GM18861 (cell line): ENCODE measurements around the gene CABLES1.

Experiments used
- ATAC-seq: cut with Tn5 transposase; IDR thresholded peaks from one replicate; pipeline ENCODE4 v1.9.1; 2021; ENCODE audit not compliant: unreplicated experiment

CABLES1 gene

DNA sequence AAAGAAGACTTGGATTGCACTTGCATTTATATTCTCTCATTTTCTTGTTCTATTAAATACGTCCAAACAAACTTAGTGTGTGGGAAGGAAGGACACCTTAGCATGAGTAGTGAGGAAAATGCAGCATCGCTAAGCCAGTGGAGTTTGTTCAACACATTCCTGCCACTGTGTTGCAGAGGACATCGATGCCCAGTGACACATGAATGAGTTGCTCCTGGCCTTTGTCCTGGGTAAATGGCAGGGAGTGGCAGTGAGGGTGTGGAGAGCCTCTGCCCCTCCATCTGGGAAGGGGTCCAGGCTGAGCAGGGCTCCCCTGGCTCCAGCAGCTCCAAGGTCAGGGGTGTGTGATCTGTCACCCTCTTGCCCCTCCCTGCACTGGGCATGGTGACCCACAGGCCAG, 75.9 kb downstream of the CABLES1 start:
- no peak for ATAC-seq

DNA sequence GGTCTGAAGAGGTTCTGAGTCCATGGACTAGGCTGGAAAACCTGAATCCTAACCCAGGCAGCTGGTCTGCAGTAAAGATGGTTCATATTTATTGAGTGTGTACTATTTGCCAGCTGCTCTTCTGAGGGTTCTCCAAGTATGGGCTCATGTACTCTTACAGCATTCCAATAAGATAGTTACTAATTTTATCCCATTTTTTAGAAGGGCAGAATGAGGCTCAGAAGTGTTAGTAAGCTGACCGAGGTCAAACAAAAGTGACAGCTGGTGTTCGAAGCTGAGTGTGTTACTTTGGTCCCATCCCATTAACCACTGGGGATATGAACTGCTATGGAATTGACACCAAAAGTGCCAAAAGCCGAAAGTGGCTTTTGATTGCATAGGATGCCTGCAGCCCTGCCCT, 76.9 kb downstream of the CABLES1 start:
- no peak for ATAC-seq

GRCh38 chr18:23213200-23213599, 77.9 kb downstream of the CABLES1 start:
- ATAC-seq, result no peak

- ATAC-seq, result no peak
Observed at GRCh38 chr18:23217781-23218180, 82.5 kb downstream of the CABLES1 start.

DNA sequence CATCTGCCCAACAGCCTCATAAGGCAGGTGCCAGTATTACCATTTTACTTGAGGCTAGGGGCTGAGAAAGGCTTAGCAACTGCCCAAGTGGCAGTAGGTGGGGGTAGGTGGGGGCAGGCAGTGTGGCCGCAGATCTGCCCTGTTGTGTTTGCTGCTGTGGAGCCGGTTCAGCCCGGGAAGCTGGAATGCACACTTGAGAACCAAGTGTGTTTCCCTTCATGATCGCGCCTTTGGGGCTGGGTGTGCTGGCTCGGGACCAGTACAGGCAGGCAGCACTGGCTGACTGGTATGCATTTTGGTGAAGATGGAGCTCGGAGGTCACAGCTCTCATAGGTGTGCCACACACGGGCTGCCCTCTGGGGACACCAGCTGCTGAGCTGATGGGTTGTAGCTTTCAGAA, 85.1 kb downstream of the CABLES1 start:
- no peak for ATAC-seq

- ATAC-seq, result no peak
Observed at GRCh38 chr18:23223641-23224040, 88.4 kb downstream of the CABLES1 start.

DNA sequence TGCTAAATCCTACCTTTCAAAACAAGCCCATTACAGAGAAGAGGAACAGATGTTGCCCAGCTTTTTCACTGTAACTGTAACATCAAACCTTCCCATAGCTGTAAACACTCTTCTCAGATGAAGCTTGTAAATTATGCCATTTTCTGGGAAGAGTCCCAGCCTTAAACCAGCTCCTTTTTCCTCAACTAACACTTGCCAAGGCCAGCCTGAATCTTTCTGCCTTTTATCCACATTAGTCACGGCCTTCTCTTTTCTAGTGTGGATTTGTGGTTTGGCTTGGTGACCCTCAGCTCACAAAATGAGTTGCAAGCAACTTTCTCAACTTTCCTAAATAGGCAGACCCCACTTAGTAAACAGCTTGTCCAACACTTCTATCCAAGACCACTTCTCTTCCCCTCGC, 90.2 kb downstream of the CABLES1 start:
- ATAC-seq, result no peak

- no peak for ATAC-seq
Observed at GRCh38 chr18:23226391-23226790, 91.1 kb downstream of the CABLES1 start.

DNA sequence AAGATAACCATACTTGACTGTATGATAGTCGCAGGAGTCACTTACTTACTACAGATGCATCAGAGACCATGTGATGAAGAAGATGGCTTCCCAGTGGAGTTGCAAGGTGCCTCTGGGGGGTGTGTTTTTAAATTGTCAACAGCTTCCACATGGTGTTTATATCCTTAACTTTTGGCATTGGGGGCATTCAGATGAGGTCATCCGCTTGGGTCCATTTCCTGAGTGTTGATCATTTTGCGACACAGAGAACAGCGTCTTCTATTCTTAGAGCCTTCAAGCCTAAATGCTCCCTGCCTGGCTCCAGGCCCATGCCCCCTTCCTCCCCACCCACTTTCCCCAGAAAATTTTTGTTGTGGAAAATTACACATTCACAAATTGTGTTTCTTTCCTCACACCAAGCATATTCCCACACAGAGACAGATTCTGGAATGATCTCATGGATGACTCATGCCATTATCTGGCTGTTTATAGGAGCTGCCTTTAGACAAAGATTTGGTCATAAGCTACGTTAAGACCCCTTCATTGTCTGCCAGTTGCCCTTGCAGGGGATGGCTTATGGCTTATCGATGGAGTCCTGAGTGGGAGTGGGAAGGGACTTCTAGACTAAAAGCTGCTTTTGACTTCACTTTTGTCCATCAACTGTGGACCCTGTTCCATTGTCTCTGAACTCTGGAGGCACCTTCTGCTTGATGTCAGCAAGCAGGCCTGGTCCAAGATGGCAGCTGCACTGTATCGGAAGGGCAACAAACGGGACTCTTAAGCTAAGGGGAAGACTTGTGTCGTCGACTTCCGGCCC, 91.8 kb downstream of the CABLES1 start:
- ATAC-seq, result no peak

- ATAC-seq, result no peak
Observed at GRCh38 chr18:23227726-23228070, 92.4 kb downstream of the CABLES1 start.

DNA sequence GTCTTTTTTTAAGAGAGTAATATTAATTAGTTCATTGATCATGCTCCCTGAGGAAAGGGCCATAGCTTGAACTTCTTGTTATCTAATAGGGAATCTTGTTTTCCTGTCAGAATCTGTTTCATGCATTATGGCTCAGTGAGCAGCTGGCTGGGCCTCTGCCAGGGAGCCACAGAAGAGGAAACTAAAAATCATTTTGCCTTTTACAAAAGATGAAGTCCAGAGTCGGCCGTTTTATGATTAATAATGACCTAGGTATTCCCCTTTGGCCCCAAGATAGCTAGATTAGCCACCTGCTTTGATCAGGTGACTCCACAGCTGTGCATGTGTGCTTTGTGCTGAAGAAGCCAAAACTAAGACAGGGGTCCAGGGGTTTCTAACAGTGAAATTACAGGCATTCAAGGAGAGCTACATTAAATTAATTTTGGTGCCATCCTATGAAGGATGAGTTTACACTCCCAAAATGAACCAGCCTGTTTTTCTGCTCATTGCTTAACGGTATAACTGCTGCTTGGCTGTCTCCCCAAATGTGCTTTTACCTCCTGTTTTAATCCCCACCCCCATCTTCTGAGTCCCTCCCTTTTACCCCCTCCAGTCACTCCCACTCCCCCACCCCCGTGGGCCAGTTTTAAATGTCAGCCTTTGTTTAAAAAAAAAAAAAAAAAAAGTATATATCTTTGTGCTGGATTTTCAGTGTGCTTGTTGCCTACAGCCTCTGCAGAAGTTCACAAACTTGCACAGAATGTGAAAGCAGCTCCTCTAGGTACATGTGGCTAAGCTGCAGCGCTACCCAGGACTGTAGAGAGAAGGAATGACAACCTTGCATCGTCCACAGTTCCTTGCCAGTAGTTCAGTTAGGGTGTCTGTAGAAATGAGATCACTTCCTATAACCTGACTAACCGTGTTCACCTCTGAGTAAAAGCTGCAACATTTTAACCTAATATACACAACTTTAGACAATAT, 93.1 kb downstream of the CABLES1 start:
- peak; percentile 30 for ATAC-seq

GRCh38 chr18:23229472-23229871, 94.2 kb downstream of the CABLES1 start:
- no peak for ATAC-seq

DNA sequence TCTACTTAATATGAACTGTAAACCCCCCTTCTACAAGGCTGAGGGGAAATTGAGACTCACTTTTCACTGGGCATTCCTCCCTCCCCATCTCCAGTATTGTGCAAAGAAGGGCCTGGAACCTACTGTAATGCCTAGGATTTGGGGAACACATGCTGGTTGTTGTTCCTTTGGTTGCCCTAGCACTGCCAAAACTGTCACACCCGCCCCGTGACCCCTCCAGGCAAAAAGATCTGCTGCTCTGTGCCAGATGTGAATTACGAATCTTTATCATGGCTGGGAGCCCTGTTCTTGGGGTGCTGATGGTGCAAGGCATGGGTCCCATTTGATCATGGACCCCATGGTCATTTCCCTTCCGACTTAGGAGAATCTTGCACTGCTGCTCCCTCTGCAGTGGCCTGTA, 95.4 kb downstream of the CABLES1 start:
- no peak for ATAC-seq

DNA sequence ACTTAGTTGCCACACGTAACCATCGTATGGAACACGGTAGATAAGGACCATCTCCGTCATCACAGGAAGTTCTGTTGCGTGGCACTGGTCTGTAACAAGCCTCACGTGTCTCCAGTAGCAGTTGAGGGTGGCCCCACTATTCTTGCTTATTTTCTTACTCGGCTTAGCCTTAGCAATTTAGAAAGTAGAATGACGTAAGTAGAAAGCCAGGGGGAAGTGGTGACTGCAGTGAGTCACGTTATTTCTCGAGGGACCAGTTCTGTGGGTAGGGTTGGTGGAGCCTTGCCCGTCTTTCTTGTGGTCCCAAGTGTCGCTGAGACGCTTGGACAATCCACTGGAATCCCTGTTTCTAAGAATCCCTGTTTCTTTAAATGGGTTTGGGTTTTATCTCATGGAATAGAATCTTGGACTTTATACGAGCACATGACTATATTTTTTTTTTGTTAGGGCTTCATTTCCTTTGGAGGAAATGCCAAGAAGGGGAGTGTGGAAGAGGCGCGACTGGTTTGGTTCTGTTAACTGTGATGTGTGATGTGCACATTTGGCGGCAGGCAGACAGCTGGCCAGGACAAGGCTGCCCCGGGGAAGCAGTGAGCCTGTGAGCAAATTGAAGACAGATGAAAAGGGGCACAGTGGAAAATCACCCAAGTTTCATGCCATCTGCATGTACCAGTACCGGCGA, 96.2 kb downstream of the CABLES1 start:
- peak; percentile 83 for ATAC-seq

- no peak for ATAC-seq
Observed at GRCh38 chr18:23232331-23232730, 97.0 kb downstream of the CABLES1 start.

- no peak for ATAC-seq
Observed at GRCh38 chr18:23234619-23235018, 99.3 kb downstream of the CABLES1 start.

- no peak for ATAC-seq
Observed at GRCh38 chr18:23235336-23235735, 100.1 kb downstream of the CABLES1 start.

DNA sequence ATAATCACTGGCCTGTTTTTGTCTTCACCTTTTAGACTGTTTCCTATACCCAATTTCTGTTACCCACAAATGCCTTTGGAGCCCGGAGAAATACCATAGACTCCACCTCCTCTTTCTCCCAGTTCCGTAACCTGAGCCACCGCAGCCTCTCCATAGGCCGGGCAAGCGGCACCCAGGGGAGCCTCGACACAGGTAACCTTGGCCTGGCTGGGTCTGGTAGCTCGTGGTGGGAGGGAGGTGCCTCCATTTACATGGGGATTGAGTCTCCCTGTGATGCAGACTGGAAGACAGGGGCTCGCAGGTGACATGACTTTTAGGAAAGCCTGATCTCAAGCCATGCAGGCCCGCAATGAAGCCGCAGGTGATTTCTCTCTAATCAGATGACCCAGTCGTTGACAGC, 100.6 kb downstream of the CABLES1 start:
- no peak for ATAC-seq

DNA sequence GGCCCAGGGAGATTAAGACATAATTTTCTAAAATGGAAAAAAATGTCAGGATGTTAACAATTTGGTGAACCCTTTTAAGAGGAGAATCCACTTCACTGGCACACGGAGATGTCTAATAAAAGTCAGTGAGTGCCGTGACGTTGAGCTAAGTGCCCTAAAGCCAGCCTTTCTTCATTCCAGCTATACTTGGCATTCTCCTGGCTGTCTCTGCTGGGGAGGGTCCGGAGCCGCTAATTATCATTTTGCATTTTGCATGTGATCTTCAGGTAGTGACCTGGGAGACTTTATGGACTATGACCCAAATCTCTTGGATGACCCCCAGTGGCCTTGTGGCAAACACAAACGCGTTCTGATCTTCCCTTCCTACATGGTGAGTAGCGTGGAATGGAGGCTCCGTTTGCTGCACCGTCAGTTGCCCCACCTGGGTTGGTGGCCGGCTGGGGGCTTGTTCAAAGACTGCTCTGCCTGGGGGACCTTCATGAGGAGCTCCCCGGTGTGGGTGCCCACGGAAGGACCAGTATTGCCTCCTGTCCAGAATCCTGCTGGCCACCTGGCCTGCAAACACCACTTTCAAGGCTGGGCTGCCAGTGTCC, 101.7 kb downstream of the CABLES1 start:
- ATAC-seq, result no peak

DNA sequence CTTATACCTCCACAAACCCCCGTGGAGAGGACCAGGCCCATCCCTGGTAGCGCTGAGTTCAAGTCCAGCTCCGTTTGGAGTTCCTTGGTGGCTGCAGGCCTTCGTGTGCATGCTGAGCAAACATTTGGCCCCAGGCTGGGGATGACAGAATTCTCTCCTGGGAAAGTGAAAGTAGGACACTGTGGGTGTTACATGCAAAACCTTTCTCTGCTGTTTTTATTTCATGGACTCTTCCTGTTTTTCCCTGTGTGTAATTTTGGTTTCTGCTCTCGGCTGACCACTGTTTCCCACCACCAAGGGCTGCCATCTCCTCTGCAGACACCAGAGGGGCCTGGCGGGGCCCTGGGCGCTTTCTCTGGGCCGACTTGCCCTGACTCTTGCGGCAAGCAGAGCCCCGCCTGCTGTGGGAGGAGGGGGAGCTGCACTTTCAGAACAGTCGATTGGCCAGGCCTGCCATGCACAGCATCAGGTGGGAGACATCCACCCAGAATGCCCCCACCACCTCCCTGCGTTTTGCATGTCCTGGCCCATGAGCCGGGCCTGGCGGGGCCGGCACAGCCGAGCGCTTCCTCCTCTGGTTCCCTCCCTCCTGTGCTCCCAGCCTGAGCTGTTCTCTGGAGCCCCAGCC, 102.4 kb downstream of the CABLES1 start:
- peak; percentile 49 for ATAC-seq

- ATAC-seq, result no peak
Observed at GRCh38 chr18:23238152-23238531, 102.9 kb downstream of the CABLES1 start.
